SIG-M5 (cell line): Measurements from ENCODE around the gene C4orf51.

Source experiments
- DNase-seq: peaks from one replicate; lab custom pipeline; 2025; lab: John Stamatoyannopoulos, UW

The C4orf51 gene

GRCh38 chr4:145757188-145757587 lies 77.2 kb downstream of the C4orf51 start:
- no peak for DNase-seq

- no peak for DNase-seq
Measured at GRCh38 chr4:145760176-145760575, 80.2 kb downstream of the C4orf51 start.

DNA sequence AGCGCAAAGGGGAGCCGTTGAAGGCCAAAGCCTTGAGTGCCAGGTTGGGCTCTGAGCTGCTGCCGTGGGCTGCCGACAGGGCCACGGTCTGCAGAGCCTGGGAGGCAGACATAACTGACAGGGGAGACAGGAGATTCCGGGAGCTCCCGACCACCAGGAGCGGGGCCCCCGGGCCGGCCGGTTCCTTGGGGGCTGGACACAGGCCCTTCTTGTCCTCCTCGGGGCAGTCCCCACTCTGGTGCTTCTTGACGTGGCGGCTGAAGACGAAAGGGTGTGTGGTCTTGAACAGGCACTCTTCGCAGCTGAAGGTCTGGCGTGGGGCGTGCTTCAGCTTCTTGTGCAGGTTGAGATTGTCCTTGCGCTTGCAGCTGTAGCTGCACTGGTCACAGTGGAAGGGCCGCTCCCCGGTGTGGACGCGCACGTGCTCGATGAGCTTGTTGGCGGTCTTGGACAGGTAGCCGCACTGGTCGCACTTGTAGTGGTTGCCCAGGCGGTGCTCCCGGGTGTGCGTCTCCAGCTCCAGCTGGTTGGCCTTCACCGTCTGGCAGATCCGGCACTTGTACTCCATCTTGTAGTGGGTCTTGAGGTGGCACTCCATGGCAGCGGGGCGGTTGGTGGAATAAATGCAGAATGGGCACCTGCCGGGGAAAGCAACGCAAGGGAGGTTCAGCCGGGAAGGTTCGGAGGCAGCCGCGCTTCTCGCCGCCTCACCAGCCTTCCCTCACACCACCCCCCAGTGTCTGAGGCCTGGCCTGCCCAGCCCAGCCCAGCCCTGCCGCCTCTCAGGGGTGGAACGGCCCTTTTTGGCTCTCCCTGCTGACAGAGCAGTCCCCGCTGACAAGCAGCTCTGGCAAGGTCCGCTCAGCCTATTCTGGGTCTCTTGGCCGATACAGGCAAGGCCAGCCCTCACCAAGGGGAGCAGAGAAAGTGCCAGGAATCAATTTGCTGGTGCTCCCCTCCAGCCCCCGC lies 81.3 kb downstream of the C4orf51 start:
- no peak for DNase-seq

- no peak for DNase-seq
Measured at GRCh38 chr4:145762719-145763118, 82.8 kb downstream of the C4orf51 start.

GRCh38 chr4:145763399-145763798 lies 83.5 kb downstream of the C4orf51 start:
- no peak for DNase-seq

DNA sequence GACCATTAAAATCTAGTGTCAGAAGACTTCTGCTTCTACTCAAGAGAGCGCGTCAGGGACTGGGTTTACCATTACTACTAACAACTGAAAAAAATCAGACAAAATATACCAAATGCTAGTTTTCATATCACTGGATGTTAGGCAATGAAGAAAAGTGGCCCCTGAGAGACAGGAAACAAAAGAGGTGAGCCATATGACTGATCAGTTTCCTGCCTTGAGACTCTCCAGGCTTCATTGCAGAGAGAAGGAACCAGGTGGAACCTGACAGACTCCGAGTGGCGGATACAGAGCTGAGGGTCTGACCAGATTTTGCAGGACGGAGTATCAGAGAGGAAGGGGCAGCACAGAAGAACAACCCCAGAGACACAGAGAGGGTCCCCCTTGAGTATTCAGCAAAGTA lies 86.3 kb downstream of the C4orf51 start:
- no peak for DNase-seq

- no peak for DNase-seq
Measured at GRCh38 chr4:145769450-145770037, 89.6 kb downstream of the C4orf51 start.

GRCh38 chr4:145770124-145770523 lies 90.2 kb downstream of the C4orf51 start:
- no peak for DNase-seq

DNA sequence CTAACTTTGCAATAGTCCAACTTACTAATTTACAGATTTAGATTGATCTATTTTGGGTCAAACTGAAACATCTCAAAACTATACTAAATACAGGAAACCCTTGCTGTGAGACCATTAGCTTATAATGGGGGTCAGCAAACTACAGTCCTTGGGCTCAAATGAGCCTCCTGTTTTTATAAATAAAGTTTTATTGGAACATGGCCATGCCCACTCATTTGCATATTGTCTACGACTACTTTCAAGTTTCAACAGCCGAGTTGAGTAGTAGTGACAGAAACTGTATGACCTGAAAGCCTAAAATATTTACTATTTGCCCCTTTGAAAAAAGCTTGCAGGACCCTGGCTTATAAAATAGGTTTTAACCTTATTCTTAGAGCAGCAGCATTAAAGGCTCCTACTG lies 92.4 kb downstream of the C4orf51 start:
- DNase-seq, result no peak

GRCh38 chr4:145773581-145774234 lies 93.8 kb downstream of the C4orf51 start:
- DNase-seq, result no peak

DNA sequence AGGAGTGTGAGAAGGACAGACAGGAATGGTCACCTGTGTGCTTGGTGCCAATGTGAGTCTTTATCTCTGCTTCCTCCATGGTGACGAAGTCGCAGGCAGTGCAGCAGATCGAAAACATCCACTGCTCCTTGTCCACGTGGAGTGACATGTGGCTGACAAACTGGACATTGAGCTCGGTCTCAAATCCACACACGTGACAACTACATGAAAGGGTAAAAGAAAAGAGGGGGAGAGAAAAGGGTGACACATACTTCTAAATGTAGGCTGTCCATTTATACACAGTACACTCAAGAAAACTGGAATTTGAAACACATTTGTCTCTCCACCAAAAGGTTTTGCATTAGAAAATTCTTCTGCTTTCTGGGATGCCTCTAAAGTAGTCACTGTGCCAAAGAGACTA lies 94.5 kb downstream of the C4orf51 start:
- no peak for DNase-seq

DNA sequence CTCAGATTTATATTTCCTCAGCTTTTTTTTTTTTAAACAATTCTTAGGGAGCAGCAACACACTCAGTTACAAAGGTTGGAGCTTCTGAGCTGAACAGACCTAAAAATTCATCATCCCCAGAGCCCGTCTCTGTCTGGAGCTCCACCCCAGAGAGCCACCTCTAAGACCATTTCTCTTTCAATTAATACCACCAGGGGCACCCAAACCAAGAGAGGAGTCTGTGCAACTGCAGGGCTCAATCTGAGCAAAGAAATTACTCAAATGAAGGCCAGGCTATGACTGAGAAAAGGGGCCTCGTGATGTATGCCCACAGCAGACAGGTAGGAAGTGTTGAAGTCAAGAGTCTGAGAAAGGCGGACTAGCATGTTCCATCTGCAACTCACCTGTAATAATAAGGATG lies 95.5 kb downstream of the C4orf51 start:
- DNase-seq, result no peak

- DNase-seq, result no peak
Measured at GRCh38 chr4:145776208-145776607, 96.3 kb downstream of the C4orf51 start.

- DNase-seq, result no peak
Measured at GRCh38 chr4:145779319-145779801, 99.4 kb downstream of the C4orf51 start.

DNA sequence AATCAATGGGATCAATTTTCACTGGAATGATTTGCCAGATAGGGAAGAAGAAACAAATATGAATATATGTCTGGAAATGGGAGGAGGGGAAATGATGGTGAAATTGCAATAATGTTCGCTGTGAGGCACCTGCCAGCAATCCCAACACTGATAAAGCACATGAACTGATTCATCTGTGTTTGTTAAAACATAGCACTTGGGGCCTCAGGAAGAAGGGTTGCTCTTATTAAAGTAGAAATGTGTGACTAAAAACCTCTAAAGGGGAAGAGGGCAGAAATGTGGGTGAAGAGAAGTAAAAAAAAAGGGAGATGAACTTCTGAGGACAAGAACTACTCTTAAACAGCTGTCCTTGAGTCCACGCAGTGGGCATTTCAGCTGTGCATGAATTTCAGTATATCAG lies 101.4 kb downstream of the C4orf51 start:
- DNase-seq, result no peak
